Measurements from ENCODE around the gene ANKRD31.
A peak's percentile ranks its signal among the peaks of the same experiment; 100 is the strongest.

Gene ANKRD31

DNA sequence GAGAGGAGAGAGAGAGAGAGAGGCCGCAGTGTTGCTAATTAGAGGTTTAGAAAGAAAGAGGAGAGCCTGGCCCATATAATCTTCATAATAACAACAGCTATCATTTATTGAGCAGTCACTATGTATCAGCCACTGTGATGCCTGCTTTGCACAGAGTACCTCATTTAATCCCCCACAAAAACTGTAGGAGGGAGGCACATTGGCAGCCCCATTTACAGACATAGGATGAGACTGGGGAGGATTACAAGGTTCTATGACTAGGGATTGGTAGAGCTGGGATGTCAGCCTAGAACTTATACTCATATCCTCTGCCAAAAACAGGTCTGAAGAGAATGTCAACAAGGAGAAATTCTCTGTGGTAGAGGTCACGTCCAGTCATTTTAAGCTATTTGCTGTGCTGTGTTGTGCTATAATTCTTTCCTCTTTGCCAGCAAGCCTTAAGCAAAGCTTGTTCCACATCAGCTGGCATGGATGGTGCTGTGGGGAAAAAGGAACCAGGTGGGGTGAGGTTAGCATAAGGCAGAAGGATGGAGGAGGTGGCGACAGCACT, 177.6 kb downstream of the ANKRD31 start:
- Histone ChIP-seq H3K36me3 (ENCODE audit: insufficient read depth, low read length) (no peaks in the 10 kb centered on the region), H3K4me1 (ENCODE audit: insufficient read depth, low read length) (peaks cover 24% of the 10 kb centered on the region), H3K4me3 (ENCODE audit: low read length) (no peak overlapping the region), H3K27ac (ENCODE audit: low read depth, low read length) (no peak overlapping the region), H3K9ac (ENCODE audit: low read depth, low read length) (no peak overlapping the region), H3K27me3 (ENCODE audit: insufficient read depth, low read length) (peaks cover 11% of the 10 kb centered on the region), H3K9me3 (ENCODE audit: insufficient read depth, low read depth, low read length) (no peaks in the 10 kb centered on the region)
- WGBS = 98% methylated on average over 2 of the region's 3 CpGs

DNA sequence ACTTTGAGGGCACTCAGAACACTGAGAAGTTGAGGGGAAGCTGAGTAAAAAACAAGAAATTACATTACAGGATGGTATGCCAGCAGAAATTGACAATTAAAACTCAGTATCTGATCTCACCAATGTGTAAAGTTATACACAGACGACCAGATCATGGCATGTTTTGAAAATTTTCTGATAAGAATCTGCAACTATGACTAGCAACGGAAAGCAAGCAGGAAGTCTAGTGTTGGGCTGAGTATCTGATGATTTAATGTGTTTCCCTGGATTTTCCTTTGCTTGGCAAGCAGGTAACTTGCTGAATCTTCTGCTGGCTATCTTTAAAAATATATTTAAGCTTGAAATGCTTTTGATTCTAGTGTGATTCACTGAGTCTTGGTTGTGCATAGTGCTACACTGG, 179.1 kb downstream of the ANKRD31 start:
- H3K4me3 ChIP-seq (ENCODE audit: low read length) = no peak overlapping the region
- H3K36me3 ChIP-seq (ENCODE audit: insufficient read depth, low read length) = no peaks in the 10 kb centered on the region
- peaks cover 24% of the 10 kb centered on the region for H3K4me1 ChIP-seq (ENCODE audit: insufficient read depth, low read length)
- H3K27me3 ChIP-seq (ENCODE audit: insufficient read depth, low read length) = peaks cover 26% of the 10 kb centered on the region
- H3K9ac ChIP-seq (ENCODE audit: low read depth, low read length) = no peak overlapping the region
- H3K9me3 ChIP-seq (ENCODE audit: insufficient read depth, low read depth, low read length) = no peaks in the 10 kb centered on the region
- WGBS = 87% methylated on average over 2 of the region's 2 CpGs
- no peak overlapping the region for H3K27ac ChIP-seq (ENCODE audit: low read depth, low read length)

DNA sequence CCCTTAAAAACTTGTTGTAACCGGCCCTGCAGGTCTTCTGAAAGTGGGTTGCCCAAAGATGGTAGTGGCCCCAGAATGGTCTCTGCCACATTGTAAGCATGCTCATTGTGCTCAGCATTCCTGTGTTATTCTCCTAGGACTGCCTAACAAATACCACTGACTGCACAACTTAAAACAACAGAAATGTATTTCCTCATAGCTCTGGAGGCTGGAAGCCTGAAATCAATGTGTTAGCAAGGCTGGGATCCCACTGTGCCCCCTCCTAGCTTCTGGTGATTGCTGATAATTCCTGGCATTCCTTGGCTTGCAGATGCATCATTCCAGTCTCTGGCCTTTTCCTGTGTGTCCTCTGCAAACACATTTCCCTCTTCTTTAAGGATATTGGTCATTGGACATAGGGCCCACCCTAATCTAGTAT, 180.9 kb downstream of the ANKRD31 start:
- Histone ChIP-seq H3K36me3 (ENCODE audit: insufficient read depth, low read length) (no peaks in the 10 kb centered on the region), H3K9ac (ENCODE audit: low read depth, low read length) (peak overlapping the region; percentile 78; the same call in 1 of the 2 replicates), H3K27ac (ENCODE audit: low read depth, low read length) (peak overlapping the region; percentile 63), H3K27me3 (ENCODE audit: insufficient read depth, low read length) (peaks cover 44% of the 10 kb centered on the region), H3K4me3 (ENCODE audit: low read length) (peak overlapping the region; percentile 71; the same call in 1 of the 2 replicates), H3K9me3 (ENCODE audit: insufficient read depth, low read depth, low read length) (no peaks in the 10 kb centered on the region), H3K4me1 (ENCODE audit: insufficient read depth, low read length) (peaks cover 30% of the 10 kb centered on the region)
- 43% methylated on average over 1 of the region's 1 CpG for WGBS

DNA sequence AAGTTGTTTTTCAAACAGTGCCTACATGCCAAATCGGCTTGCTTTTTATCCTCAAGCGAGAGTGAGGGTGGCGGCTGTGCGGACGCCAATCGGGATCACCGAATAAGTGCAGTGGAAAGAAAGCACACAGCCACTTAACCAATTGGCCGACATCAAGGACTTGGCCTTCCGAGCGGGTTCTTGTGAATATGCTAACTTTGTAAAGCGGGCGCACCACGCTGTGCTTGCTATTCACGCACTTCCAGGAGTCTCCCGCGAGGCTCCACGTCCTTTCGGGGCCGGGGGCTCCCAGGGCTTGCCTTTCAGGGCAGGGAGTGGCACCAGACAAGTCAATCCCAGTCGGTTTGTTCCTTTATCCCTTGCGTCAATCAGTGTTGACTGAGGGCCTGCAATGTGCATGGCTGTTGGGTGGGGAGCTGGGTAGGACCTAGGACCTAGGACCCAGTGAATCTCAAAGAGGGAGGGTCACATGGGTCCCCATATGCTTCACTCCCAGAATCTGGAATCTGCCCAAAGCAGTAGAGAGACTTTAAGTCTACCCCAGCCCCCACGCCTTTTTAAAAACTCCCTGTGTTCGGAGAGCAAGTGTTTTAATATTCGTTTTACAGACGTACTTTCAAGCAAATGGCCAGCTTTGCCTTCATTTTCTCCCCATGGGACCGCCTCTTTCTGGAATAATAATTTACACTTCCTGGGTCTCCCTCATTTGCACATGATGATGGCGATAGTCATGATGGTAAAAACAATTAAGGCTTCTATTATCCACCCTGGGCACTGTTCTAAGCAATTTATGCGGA, 182.3 kb downstream of the ANKRD31 start:
- Histone ChIP-seq H3K27me3 (ENCODE audit: insufficient read depth, low read length) (peaks cover 48% of the 10 kb centered on the region), H3K27ac (ENCODE audit: low read depth, low read length) (peak overlapping the region; percentile 66), H3K9ac (ENCODE audit: low read depth, low read length) (peak overlapping the region; percentile 78), H3K9me3 (ENCODE audit: insufficient read depth, low read depth, low read length) (no peaks in the 10 kb centered on the region), H3K36me3 (ENCODE audit: insufficient read depth, low read length) (no peaks in the 10 kb centered on the region), H3K4me1 (ENCODE audit: insufficient read depth, low read length) (peaks cover 34% of the 10 kb centered on the region), H3K4me3 (ENCODE audit: low read length) (peak overlapping the region; percentile 71)
- 14% methylated on average over 27 of the region's 28 CpGs for WGBS

DNA sequence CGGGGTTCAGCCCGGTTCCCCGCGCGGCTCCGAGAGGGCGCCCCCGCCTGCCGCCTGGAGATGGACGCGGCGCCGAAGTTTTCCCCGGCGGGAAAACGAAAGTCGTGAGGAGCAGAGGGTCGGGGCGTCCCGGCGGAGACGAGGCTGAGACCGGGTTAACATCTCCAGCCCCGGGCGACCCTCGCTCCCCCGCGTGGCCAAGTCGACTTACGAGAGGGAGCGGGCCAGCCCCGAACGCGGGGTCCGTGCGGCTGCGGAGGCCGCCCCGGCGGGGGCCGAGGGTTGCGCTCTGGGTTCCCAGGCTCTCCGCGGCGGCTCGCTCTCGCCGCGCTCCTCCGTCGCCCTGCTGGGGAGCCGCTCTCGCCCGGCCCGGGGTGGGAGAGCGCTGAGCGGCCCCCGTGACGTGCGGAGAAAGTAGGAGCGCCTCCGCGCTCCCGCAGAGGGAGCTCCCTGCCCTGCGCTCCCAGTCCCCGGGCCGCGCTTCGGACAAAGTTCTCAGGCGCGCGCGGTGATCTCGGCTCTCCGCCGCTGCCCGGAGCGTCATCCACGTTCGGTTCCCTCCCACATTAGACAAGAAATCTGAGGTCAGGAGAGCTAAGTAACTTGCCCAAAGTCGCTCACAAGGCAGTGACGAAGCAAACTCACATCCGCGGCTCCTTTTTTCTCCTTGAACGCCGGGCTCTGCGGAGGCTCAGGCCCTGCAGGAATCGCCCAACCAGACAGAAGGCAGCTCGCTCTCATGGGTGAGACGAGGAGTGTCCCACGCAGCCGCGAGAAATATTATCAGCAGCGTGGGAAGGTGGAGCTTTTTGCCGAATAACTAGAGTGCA, 183.2 kb downstream of the ANKRD31 start:
- peak overlapping the region; percentile 78 for H3K9ac ChIP-seq (ENCODE audit: low read depth, low read length)
- H3K4me1 ChIP-seq (ENCODE audit: insufficient read depth, low read length) = peaks cover 34% of the 10 kb centered on the region
- no peaks in the 10 kb centered on the region for H3K9me3 ChIP-seq (ENCODE audit: insufficient read depth, low read depth, low read length)
- WGBS = under 1% methylated on average over 95 of the region's 95 CpGs
- H3K27ac ChIP-seq (ENCODE audit: low read depth, low read length) = peak overlapping the region; percentile 66
- no peaks in the 10 kb centered on the region for H3K36me3 ChIP-seq (ENCODE audit: insufficient read depth, low read length)
- peaks cover 48% of the 10 kb centered on the region for H3K27me3 ChIP-seq (ENCODE audit: insufficient read depth, low read length)
- peak overlapping the region; percentile 71 for H3K4me3 ChIP-seq (ENCODE audit: low read length)

DNA sequence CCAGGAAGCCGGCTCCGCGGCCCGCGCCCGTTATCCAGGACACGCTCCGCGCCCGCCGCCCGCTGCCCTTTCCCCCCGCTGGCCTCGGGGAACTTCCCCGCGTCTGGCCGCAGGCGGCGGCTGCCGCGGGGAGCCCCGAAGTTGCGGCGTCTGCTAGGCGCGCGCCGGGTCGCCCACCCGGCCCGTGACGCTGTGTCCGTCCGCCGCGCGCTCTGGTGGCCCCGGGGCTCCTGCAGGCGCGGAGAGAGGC, 183.7 kb downstream of the ANKRD31 start:
- Histone ChIP-seq H3K4me1 (ENCODE audit: insufficient read depth, low read length) (peaks cover 34% of the 10 kb centered on the region), H3K27me3 (ENCODE audit: insufficient read depth, low read length) (peaks cover 48% of the 10 kb centered on the region), H3K4me3 (ENCODE audit: low read length) (peak overlapping the region; percentile 71), H3K27ac (ENCODE audit: low read depth, low read length) (no peak overlapping the region), H3K36me3 (ENCODE audit: insufficient read depth, low read length) (no peaks in the 10 kb centered on the region), H3K9ac (ENCODE audit: low read depth, low read length) (peak overlapping the region; percentile 78), H3K9me3 (ENCODE audit: insufficient read depth, low read depth, low read length) (no peaks in the 10 kb centered on the region)
- under 1% methylated on average over 40 of the region's 40 CpGs for WGBS

DNA sequence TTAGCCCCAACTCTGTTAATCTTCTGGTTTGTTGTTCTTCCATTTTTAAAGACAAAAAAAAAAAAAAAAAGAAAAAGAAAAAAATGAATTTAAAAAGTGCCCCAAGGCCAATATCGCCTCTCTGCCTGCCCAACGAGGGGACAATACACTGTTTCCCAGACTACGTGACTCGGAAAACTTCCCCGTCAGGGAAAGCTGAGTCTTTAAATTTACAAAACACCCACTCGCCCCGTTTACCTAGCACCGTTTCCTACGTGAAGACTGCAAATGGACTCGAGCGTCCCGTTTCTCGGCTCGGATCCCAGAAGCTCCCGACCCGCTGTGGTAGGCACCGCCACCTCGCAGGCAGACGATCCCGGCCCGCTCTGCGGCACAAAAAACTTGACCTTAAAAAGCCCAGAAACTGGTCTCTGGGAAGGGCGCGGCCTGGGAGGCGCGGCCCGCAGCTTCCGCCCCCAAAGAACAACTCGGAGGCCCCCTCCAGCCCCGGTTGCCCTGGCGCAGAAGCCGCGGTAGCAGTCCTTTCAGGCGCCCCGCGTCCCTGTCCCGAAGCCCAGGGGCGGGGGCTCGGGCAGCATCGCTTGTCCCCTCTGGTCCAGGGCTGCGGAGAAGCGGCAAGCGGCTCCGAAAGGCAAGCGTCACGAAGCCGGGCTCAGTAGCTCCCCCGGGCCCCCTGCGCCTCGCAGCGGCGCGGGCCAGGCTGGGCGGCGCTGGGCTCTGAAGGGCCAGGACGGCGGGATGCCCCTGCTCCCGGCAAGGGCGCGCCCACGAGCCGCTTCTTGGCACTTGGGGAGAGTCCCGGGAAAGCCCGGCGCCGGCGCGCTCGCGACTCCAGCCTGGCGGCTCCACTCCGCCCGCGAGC, 184.3 kb downstream of the ANKRD31 start, which contains the start of gene GCNT4:
Gene GCNT4 (minus strand): TSS at position 367 of the 862 bp plus-strand sequence. CDS start 22,521 bp downstream, outside the sequence.
- Histone ChIP-seq H3K9ac (ENCODE audit: low read depth, low read length) (peak within 1 kb of the TSS; percentile 78), H3K36me3 (ENCODE audit: insufficient read depth, low read length) (no peaks in the 10 kb centered on the region; the same call in 1 of the 2 replicates), H3K27me3 (ENCODE audit: insufficient read depth, low read length) (peaks cover 48% of the 10 kb centered on the region), H3K4me1 (ENCODE audit: insufficient read depth, low read length) (peaks cover 34% of the 10 kb centered on the region), H3K4me3 (ENCODE audit: low read length) (peak within 1 kb of the TSS; percentile 71), H3K27ac (ENCODE audit: low read depth, low read length) (peak within 1 kb of the TSS; percentile 66; the same call in 1 of the 2 replicates), H3K9me3 (ENCODE audit: insufficient read depth, low read depth, low read length) (no peaks in the 10 kb centered on the region)
- under 1% methylated on average over 74 of the region's 74 CpGs for WGBS

DNA sequence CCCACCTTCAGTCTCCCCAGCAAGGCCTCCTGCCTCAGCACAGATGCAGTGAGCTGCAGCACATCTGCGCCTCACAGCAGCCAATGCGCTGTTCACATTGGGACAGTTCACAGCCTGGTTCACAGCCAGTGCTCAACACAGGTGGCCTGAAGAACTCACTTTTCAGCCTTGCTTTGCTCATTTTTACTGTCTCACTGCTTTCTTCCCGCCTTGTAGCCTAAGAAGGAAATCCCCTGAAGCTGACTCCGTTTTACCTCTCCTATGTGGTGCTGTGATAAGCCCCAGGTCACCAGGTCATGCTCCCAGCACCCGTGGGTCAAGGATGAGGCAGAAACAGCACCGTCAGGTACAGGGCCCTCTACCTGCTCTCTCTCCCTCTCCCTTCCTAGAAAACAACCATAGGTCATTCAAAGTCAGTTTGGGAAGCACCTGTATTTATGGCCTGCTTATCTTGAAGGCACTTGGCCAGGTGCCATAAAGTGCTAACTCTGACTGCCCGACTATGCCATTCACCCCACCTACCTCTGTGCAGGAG, 185.4 kb downstream of the ANKRD31 start:
- no peak overlapping the region for H3K27ac ChIP-seq (ENCODE audit: low read depth, low read length)
- H3K4me1 ChIP-seq (ENCODE audit: insufficient read depth, low read length) = peaks cover 29% of the 10 kb centered on the region
- peaks cover under 1% of the 10 kb centered on the region; the same call in 1 of the 2 replicates for H3K36me3 ChIP-seq (ENCODE audit: insufficient read depth, low read length)
- peaks cover 48% of the 10 kb centered on the region for H3K27me3 ChIP-seq (ENCODE audit: insufficient read depth, low read length)
- WGBS = 69% methylated on average over 7 of the region's 7 CpGs
- peak overlapping the region; percentile 71 for H3K4me3 ChIP-seq (ENCODE audit: low read length)
- H3K9me3 ChIP-seq (ENCODE audit: insufficient read depth, low read depth, low read length) = no peaks in the 10 kb centered on the region
- H3K9ac ChIP-seq (ENCODE audit: low read depth, low read length) = no peak overlapping the region; the same call in 1 of the 2 replicates

DNA sequence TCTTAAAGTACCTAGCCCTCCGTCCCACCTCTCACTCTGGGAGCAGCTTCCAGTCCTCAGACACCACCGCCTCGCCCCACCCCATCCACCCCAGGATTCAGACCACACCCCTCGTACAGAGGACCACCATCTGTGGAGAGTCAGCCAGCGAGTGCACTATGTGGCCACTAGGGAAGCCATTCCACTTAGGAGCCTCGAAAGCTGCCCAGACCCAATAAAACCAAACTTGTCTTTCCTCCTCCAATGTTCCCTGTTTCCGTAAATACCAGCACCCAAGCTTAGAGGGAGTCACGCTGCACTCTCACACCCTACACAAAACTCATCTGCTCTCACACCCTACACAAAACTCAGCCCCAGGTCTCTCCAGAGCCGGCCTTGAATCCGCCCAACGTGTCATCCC, 186.3 kb downstream of the ANKRD31 start:
- H3K9ac ChIP-seq (ENCODE audit: low read depth, low read length) = no peak overlapping the region
- H3K4me3 ChIP-seq (ENCODE audit: low read length) = peak overlapping the region; percentile 71; the same call in 1 of the 2 replicates
- WGBS = 77% methylated on average over 11 of the region's 11 CpGs
- peaks cover 48% of the 10 kb centered on the region for H3K27me3 ChIP-seq (ENCODE audit: insufficient read depth, low read length)
- H3K9me3 ChIP-seq (ENCODE audit: insufficient read depth, low read depth, low read length) = no peaks in the 10 kb centered on the region
- no peak overlapping the region for H3K27ac ChIP-seq (ENCODE audit: low read depth, low read length)
- peaks cover 21% of the 10 kb centered on the region for H3K4me1 ChIP-seq (ENCODE audit: insufficient read depth, low read length)
- H3K36me3 ChIP-seq (ENCODE audit: insufficient read depth, low read length) = peaks cover 9% of the 10 kb centered on the region; the same call in 1 of the 2 replicates
